NOMO-1 treated with dmso at 0.1 percent for 144 hours (cell line): ENCODE data around the gene TRRAP.
A peak's percentile ranks its signal among the peaks of the same experiment; 100 is the strongest.
"Not testable (repeated sequence)": the region's sequence is repeated elsewhere in the genome, so short reads cannot be mapped to it uniquely, and the experiment has no call there.

Experiments
- DNase-seq: peaks from one replicate; lab custom pipeline; 2025; ENCODE audit not compliant: unreplicated experiment; lab: John Stamatoyannopoulos, UW

Gene TRRAP

DNA sequence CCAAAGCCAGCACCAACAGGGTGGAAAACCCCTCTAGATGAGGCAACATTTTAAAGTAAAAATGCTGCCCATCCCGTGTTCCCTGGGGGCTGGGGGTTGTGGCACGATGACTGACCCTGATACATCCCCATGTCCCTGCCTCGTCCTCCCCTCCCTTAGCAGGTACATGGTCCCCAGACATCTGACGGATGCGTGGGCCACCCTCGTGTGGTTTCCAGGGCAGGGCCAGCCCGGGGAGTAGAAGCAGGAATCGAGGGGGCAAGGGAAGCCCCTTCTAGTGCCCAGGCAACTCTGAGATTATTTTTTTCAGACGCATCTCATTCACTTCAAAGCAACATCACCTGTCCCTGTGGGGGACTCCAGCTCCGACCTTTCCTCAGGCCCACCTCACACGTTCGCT is 12.0 kb upstream of the TRRAP start:
- no peak for DNase-seq

DNA sequence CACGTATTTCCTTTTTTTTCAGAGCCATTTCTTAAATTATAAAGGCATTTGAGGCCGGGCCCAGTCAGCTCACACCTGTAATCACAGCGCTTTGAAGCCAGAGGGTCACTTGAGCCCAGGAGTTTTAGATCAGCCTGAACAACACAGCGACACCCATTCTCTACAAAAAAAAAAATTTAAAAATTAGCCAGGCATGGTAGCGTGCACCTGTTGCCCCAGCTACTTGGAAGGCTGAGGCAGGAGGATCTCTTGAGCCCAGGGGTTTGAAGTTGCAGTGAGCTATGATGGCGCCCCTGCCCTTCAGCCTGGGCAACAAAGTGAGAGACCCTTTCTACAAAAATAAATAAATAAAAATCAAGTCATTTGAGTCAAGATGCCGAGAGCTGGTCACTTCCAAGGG is 11.6 kb upstream of the TRRAP start:
- no peak for DNase-seq

DNA sequence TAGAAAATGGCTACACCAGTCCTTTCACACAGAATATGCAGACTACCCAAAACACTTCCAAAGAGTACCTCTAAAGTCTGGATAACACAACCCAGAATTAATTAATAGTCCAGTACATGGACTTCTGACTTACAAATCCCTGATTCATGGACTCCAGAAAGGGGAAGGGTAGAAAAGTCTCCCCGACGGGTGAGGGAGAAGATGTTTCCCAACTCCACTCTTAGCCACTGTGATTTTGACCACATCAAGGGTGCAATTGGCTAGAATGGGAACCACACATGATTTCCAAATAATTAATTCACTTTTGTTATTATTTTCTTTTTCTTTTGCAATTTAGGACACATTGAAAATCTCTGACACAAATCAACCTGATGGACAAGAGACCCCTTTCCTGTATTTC is 9.9 kb upstream of the TRRAP start:
- no peak for DNase-seq

DNA sequence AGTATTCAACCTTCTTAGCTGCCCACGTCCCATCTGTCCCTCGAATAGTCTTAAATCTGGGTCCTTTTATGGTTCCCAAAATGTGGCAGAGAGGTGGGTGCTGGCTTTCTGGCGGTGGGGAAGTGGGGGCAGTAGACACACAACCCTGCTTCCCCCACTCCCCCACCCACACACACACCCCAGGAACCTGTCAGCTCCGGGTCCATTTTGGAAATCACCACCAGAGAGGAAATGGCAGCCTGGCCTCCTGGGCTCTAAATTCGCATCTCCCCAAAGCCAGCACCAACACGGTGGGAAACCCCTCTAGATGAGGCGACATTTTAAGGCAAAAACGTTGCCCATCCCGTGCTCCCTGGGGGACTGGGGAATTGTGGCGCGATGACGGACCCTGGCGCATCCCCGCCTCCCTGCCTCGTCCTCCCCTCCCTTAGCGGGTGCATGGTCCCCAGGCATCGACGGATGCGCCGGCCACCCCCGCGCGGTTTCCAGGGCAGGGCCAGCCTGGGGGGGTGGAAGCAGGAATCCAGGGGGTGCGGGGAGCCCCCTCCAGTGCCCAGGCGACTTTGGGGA is 9.2 kb upstream of the TRRAP start:
- DNase-seq = no peak

DNA sequence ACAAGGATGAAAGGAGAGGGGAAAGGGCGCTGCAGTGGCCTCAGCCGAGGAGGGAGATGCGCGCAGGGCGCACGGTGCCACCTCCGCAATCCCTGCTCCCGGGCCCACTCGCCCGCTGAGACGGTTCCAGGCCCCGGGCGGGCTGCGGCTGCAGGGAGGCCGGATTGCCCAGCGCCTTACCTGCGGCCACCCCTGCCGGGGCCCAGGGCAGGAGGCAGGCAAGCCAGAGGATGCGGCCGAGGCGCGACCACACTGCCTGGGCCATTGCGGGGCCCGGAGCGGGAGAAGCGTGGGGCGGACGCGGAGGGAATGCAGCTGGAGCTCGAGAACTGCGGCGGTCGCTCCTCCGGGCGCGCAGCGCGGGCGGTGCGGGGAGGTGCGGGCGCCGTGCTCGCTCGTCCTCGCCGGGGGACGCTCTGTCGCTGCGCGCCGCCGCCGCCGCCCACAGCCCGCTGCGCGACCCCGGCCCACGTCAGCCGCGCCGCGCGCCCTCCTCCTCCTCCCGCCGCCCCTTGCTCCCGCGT is 8.7 kb upstream of the TRRAP start, which contains the start of gene TMEM130:
TMEM130 (minus strand) TSS at position 418 of the 524 bp plus-strand sequence; CDS start at position 265, 153 bp downstream.
- no peak for DNase-seq

DNA sequence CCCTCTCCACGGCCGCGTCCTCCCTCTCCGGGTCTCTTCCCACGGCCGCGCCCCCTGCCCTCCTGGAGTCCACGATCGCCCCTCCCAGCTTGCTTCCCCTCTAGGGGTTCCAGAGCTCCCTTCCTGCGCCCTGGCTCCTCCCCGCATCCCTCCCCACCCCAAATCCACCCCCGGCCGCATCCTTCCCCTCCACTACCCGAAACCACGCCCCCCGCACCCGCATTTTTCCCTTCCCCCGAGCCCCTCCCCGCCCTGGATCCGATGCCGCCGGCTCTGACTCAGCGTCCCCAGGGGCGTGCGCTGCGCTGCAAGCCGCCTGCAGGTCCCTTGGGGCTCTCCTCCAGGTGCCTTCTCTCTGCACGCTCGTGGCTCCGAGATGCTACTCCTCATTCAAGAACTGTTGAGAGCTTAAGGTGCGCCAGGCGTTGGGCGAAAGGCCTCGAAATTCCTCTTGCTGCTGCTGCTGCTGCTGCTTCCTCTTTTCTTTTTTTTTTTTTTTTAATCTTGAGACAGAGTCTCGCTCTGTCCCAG is 8.1 kb upstream of the TRRAP start:
- peak; percentile 65 for DNase-seq

DNA sequence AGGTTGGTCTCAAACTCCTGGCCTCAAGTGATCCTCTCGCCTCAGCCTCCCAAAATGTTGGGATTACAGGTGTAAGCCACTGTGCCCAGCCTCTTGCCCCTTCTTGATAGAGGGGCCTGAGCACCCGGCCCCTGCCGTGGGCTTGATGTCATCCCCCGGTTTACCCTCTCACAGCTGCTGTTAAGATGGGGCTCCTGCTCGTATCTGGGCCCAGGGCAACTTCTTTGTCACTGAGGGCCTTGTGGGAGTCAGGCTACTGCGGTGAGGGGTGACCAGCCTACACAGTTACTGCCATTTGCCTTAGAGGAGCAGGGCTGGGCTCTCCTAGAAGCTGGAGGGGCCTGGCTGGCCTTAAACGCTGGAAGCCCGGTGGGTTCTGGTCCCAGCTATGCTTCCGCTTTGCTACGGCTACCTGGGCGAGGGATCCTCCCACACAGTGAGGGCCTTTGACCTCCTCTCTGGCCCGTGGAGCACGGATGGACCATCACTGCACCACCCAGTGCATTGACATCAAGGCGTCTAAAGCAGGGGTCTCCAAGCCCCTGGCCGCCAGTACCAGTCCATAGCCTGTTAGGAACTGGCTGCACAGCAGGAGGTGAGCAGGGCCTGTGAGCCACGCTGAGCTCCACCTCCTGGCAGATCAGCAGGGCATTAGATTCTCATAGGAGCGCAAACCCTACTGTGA is 7.4 kb upstream of the TRRAP start:
- DNase-seq = no peak

DNA sequence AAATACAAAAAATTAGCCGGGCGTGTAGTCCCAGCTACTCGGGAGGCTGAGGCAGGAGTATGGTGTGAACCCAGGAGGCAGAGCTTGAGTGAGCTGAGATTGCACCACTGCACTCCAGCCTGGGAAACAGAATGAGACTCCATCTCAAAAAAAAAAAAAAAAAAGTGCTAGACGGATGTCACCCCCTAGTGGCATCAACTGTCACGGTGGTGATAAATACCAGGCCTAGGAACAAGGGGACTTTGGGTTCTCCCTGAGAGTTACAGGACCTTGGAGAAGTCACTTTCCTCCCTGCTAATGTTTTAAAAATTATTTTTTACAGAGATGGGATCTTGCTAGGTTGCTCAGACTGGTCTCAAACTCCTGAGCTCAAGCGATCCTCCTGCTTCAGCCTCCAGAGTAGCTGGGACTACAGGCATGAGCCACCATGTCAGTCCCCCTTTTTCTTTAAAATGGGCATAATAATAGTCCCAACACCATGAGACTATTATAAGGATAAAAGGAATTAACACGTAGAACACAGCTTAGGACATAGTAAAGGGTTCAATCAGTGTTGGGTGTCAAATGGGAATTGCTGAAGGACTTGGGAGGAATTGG is 5.9 kb upstream of the TRRAP start:
- DNase-seq = no peak

DNA sequence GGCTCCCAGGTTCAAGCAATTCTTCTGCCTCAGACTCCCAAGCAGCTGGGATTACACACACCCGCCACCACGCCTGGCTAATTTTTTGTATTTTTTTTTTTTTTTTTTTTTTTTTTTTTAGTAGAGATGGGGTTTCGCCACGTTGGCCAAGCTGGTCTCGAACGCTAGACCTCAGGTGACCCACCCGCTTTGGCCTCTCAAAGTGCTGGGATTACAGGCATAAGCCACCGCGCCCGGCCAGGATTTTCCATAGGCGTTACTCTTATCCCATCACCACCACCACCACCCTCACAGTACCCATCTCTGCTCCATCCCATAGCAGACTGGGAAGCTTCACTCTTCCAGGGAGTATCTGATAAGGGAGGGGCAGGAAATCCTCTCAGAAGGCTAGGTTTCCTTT is 4.7 kb upstream of the TRRAP start:
- DNase-seq = not testable (repeated sequence)

DNA sequence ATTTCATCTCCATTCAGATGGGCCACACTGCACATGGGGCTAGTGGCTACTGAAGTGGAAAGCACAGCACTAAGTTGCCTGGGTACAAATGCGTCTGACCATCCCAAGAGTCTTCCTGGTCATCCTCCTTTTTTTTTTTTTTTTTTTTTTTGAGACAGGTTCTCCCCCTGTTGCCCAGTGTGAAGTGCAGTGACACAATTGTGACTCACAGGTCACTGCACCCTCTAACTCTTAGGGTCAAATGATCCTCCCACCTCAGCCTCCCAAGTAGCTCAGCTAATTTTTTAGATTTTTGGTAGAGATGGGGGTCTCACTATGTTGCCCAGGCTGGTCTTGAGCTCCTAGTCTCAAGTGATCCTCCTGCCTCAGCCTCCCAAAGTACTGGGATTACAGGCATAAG is 3.4 kb upstream of the TRRAP start:
- DNase-seq = no peak

DNA sequence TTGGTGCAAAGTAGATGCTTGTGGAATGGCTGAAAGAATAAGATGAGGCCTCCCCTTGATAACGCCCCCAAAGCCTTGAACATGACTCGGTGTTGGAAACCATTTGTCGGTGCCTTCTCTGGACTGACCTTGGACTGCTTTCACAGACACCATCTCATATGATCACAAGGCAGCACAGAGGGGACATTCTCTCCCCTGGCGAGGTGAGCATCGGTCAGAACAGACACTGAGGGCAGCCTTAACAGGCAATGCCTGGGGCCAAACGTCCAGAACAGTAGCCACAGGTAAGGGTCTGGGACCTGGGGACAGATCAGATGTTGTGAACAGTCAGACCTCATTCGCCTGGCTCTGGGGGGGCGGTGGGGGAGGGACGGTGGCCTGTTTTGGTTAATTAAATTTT is 2.8 kb upstream of the TRRAP start:
- no peak for DNase-seq

DNA sequence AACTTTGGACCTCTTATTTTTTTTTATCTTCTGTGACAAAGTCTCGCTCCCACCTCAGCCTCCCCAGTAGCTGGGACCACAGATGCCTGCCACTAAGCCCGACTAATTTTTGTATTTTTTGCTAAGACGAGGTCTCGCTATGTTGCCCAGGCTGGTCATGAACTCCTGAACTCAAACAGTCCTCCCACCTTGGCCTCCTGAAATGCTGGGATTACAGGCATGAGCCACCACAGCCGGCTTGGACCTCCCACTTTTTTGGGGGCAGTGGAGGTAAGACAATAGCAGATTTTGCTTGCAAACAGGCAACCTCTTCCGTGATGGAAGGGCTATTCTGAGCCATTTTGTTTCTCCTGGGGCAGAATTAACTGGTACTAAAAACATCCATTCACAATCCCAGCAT is 1.2 kb upstream of the TRRAP start:
- DNase-seq = no peak

DNA sequence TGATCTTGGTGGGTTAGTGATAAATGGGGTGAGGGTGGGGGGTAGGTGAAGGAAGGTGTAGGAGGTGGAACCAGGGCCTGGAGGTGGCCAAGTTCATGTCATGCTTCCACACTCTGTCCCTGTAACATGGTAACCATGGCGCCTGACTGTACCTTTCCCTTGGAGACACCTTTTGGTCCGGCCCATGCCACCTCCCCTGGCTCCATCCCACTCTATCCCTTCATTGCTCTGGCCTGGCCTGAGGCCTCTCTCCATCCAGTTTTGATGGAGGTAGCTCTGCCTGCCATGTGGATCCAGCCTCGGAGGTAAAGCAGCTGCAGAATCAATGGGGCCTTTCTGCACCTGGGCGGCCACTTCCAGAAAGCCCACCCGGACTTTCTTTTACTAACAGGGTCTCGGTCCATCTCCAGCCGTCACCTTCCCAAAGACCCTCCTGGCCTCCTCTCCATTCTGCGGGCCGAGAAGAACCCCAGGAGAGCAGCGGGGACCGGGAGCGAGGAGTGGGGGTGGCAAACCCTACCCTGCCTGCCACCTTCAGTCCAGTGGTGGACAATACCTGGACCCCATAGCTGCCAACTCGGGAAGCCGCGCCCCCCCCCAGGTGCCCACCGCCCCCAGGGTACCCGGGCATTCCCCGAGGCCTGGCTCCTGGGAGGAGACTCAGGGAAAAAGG is 504 bp upstream of the TRRAP start:
- no peak for DNase-seq

DNA sequence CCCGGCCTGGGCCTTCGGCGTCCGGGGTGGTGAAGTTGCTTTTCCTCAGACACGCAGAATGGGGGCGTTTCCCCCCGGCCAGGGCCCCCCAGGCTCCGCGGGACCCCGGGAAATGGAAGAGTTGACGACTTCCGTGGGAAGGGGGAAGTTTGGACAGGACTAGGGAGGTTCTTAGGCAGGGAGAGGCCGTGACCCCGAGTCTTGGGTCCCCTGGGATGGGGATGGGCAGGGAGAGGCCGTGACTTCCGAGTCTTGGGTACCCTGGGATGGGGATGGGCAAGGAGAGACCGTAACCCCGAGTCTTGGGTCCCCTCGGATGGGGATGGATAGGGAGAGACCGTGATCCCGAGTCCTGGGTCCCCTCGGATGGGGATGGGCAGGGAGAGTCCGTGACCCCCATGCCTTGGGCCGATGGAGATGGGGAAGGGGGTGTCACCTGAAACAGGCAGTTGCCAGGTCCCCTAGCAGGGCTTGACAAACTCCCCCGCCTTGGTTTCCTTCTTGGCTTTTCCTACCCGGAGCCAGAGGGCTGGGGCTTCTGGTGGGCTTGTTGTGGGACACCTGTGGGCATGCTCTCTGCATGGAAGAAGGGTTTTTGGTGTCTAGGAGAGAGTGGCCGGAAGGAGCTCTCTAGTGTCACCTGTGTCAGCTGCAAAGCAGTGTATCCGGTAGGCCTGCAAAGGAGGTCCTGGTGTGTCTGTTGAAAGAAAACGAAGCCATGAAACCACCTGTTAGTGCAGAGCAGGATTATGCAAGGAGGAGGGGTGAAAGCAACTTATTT is 1.1 kb downstream of the TRRAP start:
- DNase-seq = peak; percentile 24

DNA sequence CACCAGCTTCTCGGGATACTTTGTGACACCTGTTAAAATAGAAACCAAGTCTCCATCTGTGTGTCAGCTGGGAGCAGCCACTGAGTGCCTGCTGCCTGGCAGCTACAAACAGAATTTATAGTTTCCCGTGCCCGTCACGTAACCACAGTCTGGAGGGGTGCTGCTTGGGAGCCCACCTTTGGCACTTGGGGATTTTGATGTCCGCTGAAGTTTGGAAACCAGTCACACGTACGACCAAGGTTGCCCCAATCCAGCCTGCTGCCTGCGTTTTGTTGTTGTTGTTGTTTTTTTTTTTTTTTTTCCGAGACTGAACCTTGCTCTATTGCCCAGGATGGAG is 1.6 kb downstream of the TRRAP start:
- no peak for DNase-seq

DNA sequence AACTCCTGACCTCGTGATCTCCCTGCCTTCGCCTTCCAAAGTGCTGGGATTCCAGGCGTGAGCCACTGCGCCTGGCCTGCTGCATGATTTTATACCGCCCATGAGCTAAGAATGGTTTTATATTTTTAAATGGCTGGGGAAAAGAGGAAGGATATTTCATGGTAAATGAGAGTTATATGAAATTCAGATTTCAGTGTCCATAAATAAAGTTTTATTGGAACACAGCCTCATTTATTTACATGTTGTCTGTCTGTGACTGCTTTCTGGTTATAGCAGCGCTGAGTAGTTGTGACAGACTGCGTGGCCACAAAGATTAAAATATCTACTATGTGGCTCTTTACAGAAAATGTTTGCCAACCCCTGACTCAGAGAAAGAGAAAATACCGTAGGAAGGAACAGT is 2.2 kb downstream of the TRRAP start:
- no peak for DNase-seq

DNA sequence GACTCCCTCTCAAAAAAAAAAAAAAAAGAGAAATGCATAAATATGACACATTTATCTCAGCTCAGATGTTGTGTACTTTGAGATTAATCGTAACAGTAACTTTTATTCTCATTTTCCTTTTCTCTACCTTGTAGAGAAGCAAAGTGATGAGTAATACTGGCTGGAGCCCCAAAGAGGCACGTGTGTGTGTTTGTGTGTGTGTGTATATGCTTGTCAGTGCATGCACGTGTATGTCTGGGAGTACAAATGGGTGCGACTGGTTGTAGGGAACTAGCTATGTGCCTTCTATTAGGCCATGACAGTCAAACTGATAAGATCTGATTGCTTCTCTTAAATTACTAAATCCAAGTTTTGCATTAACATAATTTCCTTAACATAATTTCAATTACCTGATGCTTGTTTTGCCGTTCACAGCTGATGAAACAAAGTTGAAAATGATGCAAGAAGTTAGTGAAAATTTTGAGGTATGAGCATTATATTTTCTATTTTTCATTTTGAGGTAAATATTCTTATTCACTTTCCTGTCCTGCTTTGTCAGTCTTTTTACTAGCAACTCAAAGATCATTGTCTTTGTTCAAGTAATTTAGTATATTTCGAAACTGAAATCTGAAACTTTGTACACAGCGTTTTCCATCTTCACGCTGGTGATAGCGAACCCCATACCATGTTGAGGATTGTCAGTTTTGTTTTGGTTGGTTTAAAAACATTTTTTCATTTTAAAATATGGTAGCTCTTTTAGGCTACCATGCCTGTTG is 3.4 kb downstream of the TRRAP start:
- DNase-seq = no peak

DNA sequence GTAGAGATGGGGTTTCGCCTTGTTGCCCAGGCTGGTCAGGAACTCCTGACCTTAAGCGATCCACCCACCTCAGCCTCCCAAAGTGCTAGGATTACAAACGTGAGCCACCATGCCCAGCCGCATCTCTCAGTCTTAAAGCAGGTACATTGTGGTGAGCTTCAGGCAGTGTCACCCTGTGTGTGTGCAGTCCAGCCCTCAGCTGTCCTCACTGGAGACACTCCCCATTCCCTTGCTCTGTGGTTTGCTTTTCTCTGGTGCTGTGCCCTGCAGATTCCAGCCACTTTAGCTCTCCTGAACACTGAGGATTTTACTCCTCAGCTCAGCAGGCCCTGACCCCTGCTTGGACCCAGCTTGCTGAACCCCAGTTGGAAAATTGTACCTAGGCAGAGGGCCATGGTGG is 6.1 kb downstream of the TRRAP start:
- DNase-seq = no peak

DNA sequence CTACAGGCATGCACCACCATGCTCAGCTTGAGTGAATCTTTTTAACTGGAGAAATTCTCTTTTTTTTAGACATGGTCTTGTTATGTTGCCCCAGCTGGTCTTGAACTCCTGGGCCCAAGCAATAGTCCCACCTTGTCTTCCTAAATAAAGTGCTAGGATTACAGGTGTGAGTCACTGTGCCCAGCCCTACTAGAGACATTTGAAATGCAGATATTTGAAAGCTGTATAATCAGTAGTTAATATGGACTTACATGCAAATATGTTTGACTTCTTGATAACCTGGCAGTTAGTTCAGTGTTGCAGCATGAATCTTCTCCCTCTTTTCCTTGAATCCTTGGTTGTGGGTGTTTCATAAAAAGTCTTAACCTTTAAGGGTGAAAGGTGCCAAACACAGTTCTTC is 8.7 kb downstream of the TRRAP start:
- no peak for DNase-seq

DNA sequence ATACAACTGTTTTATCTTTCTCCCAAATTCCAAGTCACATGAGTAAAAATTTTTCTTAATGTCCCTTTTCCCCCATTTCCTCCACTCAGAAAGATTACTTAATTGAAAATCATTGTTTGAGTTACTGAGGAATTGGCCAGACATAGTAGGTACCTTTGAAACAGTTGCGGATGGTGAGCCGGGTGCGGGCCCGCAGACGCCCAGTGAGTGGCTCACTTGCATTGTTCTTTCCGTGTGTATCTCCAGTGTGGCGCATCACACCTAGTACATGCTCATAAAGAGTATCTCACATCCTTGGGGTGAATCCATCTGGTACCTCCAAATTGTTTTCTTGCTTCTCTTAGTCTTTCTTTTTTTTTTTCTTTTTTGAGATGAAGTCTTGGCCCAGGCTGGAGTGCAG is 14.3 kb downstream of the TRRAP start:
- no peak for DNase-seq
